Psoas muscle (tissue), 8 donors: ENCODE measurements around the gene SPTBN1. TPM values are rescaled to one million over a fixed set of nuclear protein-coding genes. Genes with fewer than 3 reads are reported as not detected.

Source experiments
- ATAC-seq, 4 donors: fragments of 200-7000 bp; cut with Tn5 transposase; one replicate each; pipeline ENCODE4 v1.9.1; 2020; ENCODE audit warnings: moderate library complexity in 3 of 4, mild to moderate bottlenecking in 2 of 4
- DNase-seq, 2 donors: peaks; one replicate each; pipeline ENCODE4 v3.0.0-alpha.2; 2020
- H3K27ac ChIP-seq: fragments of 200-600 bp; one replicate; pipeline ENCODE4 v1.8.0; 2022
- H3K27me3 ChIP-seq, 3 donors: fragments of 200-600 bp in 1 of 3; one replicate each; pipeline versions ENCODE4 v1.6.1 to v1.8.0; 2013 to 2022; ENCODE audit warnings: low read length in 2 of 3, mild to moderate bottlenecking in 2 of 3, moderate library complexity in 1 of 3; ENCODE audit not compliant: insufficient read depth in 3 of 3
- H3K36me3 ChIP-seq, 2 donors: fragments of 200-600 bp in 1 of 2; one replicate each; pipeline versions ENCODE4 v1.6.1 to v1.8.0; 2013 to 2022; ENCODE audit warnings: low read depth in 1 of 2, mild to moderate bottlenecking in 1 of 2, moderate library complexity in 1 of 2; ENCODE audit not compliant: insufficient read depth in 1 of 2
- H3K4me1 ChIP-seq: fragments of 200-600 bp; one replicate; pipeline ENCODE4 v1.8.0; 2022
- H3K4me3 ChIP-seq: fragments of 200-600 bp; one replicate; pipeline ENCODE4 v1.8.0; 2022; ENCODE audit warnings: mild to moderate bottlenecking
- H3K9me3 ChIP-seq: fragments of 200-600 bp; one replicate; pipeline ENCODE4 v1.8.0; 2022
- WGBS, 3 donors: extraction: QIAGEN DNeasy Blood & Tissue Kit; methylation state at CpG; one replicate each; pipeline versions ENCODE4 v1.1.6 to v1.1.7; 2013; 5-methylcytosine and 5-hydroxymethylcytosine counted together
- intact Hi-C, 2 donors: fragments of 100-400 bp; cut with DNase I; formaldehyde crosslinking; loops; one replicate each; pipeline versions ENCODE4 v1.11.0 to v1.14.2; 2022
- polyA plus RNA-seq, 3 donors: library from polyadenylated mRNA; stranded (reverse); fragments of 200-250 nt; gene quantifications; one replicate each; pipeline ENCODE4 v1.2.3, GENCODE V29; 2013
- total RNA-seq, 4 donors: library from RNA; stranded (reverse); fragmentation: NEBNext Ultra II Directional in 2 of 4; extraction: Animal tissue kit (Norgen Biotek cat#: 25700) in 2 of 4; gene quantifications; one replicate each; pipeline versions ENCODE4 v1.2.1 to v1.2.4, GENCODE V29; 2021 to 2023
- TF ChIP-seq, protein P1 (sequence below): fragments of 200-600 bp; IDR thresholded peaks from one replicate; pipeline ENCODE4 v1.8.0; 2022; ENCODE audit warnings: antibody characterized with exemption
- donor health status: healthy with polysubstance abuse.
- donor health status: DM: no; HTN: no; CAD: no; lungs with moderate emphysema.
- donor health status: Bipolar disorder and iron deficiency.
- donor health status: healthy.
- donor health status: DM: yes; HTN: yes; CAD: no.
- donor health status: DM: no; HTN: no; CAD: no.
- donor health status: DM: no; HTN: no; CAD: no.
- donor health status: DM: yes; HTN: yes; CAD: no.

SPTBN1 gene
- total and polyA plus RNA-seq, 7 donors = 22.9 to 180 (median 87.8) TPM

DNA sequence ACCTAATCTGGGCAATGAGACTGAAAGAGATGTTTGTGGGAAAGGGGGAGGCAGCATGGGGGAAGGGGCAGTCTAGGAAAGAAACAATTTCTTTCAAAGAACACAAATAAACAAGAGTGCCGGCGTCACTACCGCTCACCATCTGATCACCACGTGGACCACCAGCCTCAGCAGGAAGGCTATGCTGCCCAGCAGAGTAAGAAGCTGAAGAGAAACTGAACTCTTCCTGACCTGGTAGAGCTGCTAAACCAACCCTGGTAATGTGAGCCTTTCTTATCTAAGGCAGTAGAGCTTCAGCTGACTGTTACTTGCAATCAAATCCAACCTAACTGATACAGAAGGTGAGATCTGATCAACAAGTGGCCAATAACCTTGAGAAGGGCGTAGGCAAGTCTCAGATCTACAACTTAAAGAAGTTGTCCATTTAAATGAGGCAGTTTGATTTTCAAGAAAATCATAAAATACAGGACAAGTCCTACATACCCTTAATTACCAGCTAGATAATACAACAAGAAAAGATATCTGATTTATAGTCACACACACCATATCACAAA is 44.2 kb upstream of the SPTBN1 start:
- ATAC-seq (no peak), DNase-seq (no peak)
- Histone ChIP-seq H3K27ac (no peak overlapping the region), H3K4me1 (no peaks in the 10 kb centered on the region), H3K9me3 (no peaks in the 10 kb centered on the region), H3K36me3 (no peaks in the 10 kb centered on the region), H3K4me3 (no peak overlapping the region), H3K27me3 (no peaks in the 10 kb centered on the region)
- WGBS, 3 donors = 94 to 96% (median 95%) methylated on average over 5 of the region's 5 CpGs
- intact Hi-C loops = no loop called here
- TF ChIP-seq, protein P1, sequence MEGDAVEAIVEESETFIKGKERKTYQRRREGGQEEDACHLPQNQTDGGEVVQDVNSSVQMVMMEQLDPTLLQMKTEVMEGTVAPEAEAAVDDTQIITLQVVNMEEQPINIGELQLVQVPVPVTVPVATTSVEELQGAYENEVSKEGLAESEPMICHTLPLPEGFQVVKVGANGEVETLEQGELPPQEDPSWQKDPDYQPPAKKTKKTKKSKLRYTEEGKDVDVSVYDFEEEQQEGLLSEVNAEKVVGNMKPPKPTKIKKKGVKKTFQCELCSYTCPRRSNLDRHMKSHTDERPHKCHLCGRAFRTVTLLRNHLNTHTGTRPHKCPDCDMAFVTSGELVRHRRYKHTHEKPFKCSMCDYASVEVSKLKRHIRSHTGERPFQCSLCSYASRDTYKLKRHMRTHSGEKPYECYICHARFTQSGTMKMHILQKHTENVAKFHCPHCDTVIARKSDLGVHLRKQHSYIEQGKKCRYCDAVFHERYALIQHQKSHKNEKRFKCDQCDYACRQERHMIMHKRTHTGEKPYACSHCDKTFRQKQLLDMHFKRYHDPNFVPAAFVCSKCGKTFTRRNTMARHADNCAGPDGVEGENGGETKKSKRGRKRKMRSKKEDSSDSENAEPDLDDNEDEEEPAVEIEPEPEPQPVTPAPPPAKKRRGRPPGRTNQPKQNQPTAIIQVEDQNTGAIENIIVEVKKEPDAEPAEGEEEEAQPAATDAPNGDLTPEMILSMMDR = no peak

DNA sequence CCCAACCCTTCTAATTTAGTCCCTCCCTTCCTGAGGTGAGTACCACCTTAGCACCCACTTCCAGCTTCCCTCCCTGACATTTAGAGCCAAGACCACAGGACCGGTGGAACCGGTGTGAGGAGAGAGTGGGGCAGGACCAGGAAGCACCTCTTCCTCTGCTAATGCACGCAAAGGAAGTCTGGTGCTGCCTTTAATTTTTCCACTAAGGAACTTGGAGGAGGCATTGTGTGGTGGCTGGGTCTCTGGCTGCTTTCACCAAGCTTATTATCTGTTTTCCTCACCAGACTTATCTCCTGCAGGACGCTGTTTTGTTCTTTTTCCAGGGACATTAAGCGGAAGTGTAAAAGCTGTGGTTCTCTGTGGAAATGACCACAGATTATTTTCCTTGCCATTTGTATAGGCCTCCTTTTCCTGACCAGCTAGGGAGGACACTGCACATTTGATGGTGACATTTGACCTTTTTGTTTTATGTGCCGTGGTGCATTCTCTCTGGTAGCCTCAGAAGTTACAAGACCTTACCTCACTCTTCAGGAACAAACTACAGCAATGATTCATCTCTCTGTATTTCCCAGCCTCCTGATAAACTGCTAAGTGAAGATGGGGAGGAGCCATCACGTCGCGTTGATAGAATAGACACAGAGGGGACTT is 39.8 kb upstream of the SPTBN1 start:
- H3K4me3 ChIP-seq = no peak overlapping the region
- H3K9me3 ChIP-seq = no peaks in the 10 kb centered on the region
- ATAC-seq (peak; percentile 7 to 46 (median 30)), DNase-seq (no peak)
- no peaks in the 10 kb centered on the region for H3K36me3 ChIP-seq
- peak overlapping the region; percentile 58 for H3K27ac ChIP-seq
- TF ChIP-seq, protein P1 = no peak
- H3K4me1 ChIP-seq = peaks cover 10% of the 10 kb centered on the region
- intact Hi-C loops = no loop called here
- WGBS, 3 donors = 63 to 71% (median 67%) methylated on average over 9 of the region's 9 CpGs
- H3K27me3 ChIP-seq = no peaks in the 10 kb centered on the region

DNA sequence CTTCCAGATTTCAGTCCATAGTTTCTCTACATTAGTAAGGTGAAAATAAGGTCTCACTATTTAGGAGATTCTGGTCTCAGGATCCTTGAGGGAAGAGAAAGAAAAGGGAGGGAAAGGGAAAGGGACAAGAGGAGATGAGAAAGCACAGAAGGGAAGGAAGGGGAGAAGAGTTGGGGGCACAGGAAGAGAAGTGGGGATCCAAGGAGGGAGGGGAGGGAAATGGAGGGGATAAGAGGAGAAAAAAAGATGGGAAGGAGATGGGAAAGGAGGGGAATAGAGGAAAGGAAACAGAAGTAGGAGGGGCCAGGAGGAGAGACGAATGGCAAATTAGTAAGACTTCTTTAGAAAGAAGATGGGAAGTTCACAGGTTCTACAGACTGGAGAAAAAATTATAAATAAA is 39.2 kb upstream of the SPTBN1 start:
- TF ChIP-seq, protein P1 = no peak
- 76 to 82% (median 79%) methylated on average over 1 of the region's 1 CpG for whole genome bisulfite sequencing, 3 donors
- intact Hi-C loops = no loop called here
- Histone ChIP-seq H3K4me1 (peaks cover 10% of the 10 kb centered on the region), H3K36me3 (no peaks in the 10 kb centered on the region), H3K4me3 (no peak overlapping the region), H3K27ac (peak overlapping the region; percentile 58), H3K27me3 (no peaks in the 10 kb centered on the region), H3K9me3 (no peaks in the 10 kb centered on the region)
- DNase-seq (no peak), ATAC-seq (no peak)

DNA sequence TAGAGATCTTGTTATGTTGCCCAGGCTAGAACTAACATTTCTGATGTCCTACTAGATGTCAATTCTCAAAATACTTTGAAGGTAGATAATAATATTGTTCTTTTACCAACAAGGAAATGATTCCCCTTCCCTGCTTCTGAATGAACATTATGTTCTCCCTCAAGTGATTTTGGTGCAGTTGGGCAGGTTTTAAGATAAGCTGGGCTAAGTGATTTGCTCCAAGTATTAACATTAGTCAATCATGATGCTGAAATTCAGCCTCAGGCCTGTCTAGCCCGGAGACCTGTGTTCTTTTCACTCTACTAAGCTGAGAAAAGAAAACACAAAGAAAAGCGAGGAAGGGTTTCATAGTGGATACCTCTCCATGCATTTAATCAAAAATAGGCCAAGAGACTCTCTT is 38.5 kb upstream of the SPTBN1 start:
- Histone ChIP-seq H3K9me3 (no peaks in the 10 kb centered on the region), H3K4me1 (peaks cover 10% of the 10 kb centered on the region), H3K27ac (peak overlapping the region; percentile 15), H3K27me3 (no peaks in the 10 kb centered on the region), H3K4me3 (no peak overlapping the region), H3K36me3 (no peaks in the 10 kb centered on the region)
- WGBS, 3 donors = 69 to 96% (median 92%) methylated on average over 2 of the region's 2 CpGs
- TF ChIP-seq, protein P1 = no peak
- ATAC-seq (no peak), DNase-seq (no peak)
- intact Hi-C loops = no loop called here

DNA sequence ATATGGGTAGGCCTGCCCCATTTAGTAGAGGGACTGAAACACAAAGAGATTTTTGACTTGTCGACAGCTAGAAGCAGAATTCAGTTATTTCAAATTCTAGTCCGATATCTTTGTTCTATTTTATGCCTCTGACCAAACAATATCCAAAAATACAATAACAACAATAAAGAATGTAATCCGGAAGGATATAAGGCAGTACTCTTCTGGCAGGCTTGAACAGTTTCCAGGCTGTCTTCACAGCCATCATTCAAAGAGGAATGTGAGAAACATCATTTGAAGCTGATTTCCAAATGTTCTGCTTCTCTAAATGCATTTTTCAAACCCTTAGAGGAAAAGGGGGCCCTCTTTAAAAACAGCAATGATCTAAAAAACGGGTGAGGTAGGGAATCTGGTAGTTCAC is 36.7 kb upstream of the SPTBN1 start:
- peak overlapping the region; percentile 50 for H3K27ac ChIP-seq
- TF ChIP-seq, protein P1 = no peak
- intact Hi-C loops = no loop called here
- ATAC-seq (no peak), DNase-seq (no peak)
- 45 to 62% (median 56%) methylated on average over 4 of the region's 4 CpGs for WGBS, 3 donors
- no peak overlapping the region for H3K4me3 ChIP-seq
- peaks cover 15% of the 10 kb centered on the region for H3K4me1 ChIP-seq
- no peaks in the 10 kb centered on the region for H3K9me3 ChIP-seq
- no peaks in the 10 kb centered on the region for H3K27me3 ChIP-seq
- H3K36me3 ChIP-seq = no peaks in the 10 kb centered on the region
